Neural crest cell (in vitro differentiated cells): ENCODE results near the gene LNP1. TPM values are rescaled to one million over a fixed set of nuclear protein-coding genes. Genes with fewer than 3 reads are reported as not detected.

ENCODE experiments used
- DNase-seq: peaks from one replicate; pipeline ENCODE4 v3.0.0; 2021; ENCODE audit warnings: low read depth, mixed read lengths, low spot score
- H3K27ac Mint-ChIP-seq: one replicate; pipeline ENCODE4 v1.8.0; 2021; ENCODE audit warnings: mild to moderate bottlenecking, mixed read lengths; ENCODE audit not compliant: unreplicated experiment
- H3K27me3 Mint-ChIP-seq: 2 replicates; pipeline ENCODE4 v1.8.0; 2021; ENCODE audit warnings: low read depth, mild to moderate bottlenecking, mixed read lengths
- H3K36me3 Mint-ChIP-seq: 2 replicates; pipeline ENCODE4 v1.8.0; 2021; ENCODE audit warnings: low read depth, mild to moderate bottlenecking, mixed read lengths
- H3K4me1 Mint-ChIP-seq: 2 replicates; pipeline ENCODE4 v1.8.0; 2021; ENCODE audit warnings: mixed read lengths
- H3K4me3 Mint-ChIP-seq: one replicate; pipeline ENCODE4 v1.8.0; 2021; ENCODE audit warnings: mild to moderate bottlenecking, mixed read lengths
- H3K9me3 Mint-ChIP-seq: 2 replicates; pipeline ENCODE4 v1.8.0; 2021; ENCODE audit warnings: mixed read lengths
- total RNA-seq: library from RNA; stranded (reverse); gene quantifications from 2 replicates; pipeline ENCODE4 v1.2.1, GENCODE V29; 2021
- TF ChIP-seq, protein P1 (sequence below): fragments of 200-600 bp; sonication (generic); conservative IDR thresholded peaks from 2 replicates; pipeline ENCODE4 v1.5.0; 2021; ENCODE audit warnings: antibody characterized with exemption, mild to moderate bottlenecking

The LNP1 gene
- total RNA-seq, 1 donor from 2014 or later = 6.9 TPM

DNA sequence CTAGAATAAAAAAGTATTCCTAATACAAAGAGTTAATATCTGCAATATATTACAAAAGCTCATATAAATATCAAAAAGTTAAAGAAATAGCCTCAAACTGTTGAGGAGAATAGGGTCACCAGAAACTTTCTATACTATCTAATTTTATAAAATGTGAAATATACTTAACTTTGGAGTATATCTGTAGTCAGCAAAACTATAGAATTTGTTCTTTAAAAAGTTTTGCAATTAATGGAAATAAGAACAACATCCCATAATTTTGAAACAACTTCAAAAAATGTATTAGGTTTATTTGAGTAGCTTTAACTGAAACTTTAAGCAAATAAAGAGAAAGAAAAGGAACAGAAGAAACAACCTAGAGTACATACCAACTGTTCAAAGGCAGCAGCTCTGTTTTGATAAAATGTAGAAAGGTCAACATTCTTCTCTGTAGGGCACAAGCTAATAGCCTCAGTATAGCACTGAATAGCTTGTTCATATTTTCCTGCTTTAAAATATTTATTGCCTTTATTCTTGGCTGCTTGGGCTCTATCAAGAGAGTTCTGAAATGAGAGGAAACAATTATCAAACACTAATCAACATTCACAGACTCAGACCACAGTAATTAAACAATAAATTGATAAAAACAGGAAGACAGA lies 14.8 kb upstream of the LNP1 start:
- H3K4me3 Mint-ChIP-seq = no peak overlapping the region
- H3K9me3 Mint-ChIP-seq = peaks cover 3% of the 10 kb centered on the region
- H3K27ac Mint-ChIP-seq = no peak overlapping the region
- DNase-seq = no peak
- H3K36me3 Mint-ChIP-seq = peaks cover 19% of the 10 kb centered on the region
- TF ChIP-seq, protein P1, sequence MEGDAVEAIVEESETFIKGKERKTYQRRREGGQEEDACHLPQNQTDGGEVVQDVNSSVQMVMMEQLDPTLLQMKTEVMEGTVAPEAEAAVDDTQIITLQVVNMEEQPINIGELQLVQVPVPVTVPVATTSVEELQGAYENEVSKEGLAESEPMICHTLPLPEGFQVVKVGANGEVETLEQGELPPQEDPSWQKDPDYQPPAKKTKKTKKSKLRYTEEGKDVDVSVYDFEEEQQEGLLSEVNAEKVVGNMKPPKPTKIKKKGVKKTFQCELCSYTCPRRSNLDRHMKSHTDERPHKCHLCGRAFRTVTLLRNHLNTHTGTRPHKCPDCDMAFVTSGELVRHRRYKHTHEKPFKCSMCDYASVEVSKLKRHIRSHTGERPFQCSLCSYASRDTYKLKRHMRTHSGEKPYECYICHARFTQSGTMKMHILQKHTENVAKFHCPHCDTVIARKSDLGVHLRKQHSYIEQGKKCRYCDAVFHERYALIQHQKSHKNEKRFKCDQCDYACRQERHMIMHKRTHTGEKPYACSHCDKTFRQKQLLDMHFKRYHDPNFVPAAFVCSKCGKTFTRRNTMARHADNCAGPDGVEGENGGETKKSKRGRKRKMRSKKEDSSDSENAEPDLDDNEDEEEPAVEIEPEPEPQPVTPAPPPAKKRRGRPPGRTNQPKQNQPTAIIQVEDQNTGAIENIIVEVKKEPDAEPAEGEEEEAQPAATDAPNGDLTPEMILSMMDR = no peak
- H3K27me3 Mint-ChIP-seq = no peaks in the 10 kb centered on the region
- peaks cover 4% of the 10 kb centered on the region for H3K4me1 Mint-ChIP-seq

DNA sequence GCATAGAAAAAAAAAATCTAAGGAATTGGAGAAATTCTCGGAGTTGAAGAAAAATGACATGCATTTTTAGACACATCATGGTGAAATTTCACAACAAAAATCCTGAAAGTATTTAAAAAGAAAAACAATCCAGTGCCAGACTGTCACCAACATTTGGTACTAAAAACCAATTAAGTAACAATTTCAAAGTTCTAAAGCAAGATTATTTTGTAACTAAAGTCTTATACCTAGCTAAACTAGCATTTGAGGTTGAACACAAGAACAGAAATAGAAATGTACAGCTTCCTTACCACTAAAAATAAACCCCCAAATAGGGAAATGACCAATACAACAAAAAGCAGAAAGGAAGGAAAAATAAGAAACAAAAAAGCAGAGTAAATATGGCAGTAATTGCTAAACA lies 12.3 kb upstream of the LNP1 start:
- TF ChIP-seq, protein P1 = no peak
- peaks cover 4% of the 10 kb centered on the region for H3K4me1 Mint-ChIP-seq

DNA sequence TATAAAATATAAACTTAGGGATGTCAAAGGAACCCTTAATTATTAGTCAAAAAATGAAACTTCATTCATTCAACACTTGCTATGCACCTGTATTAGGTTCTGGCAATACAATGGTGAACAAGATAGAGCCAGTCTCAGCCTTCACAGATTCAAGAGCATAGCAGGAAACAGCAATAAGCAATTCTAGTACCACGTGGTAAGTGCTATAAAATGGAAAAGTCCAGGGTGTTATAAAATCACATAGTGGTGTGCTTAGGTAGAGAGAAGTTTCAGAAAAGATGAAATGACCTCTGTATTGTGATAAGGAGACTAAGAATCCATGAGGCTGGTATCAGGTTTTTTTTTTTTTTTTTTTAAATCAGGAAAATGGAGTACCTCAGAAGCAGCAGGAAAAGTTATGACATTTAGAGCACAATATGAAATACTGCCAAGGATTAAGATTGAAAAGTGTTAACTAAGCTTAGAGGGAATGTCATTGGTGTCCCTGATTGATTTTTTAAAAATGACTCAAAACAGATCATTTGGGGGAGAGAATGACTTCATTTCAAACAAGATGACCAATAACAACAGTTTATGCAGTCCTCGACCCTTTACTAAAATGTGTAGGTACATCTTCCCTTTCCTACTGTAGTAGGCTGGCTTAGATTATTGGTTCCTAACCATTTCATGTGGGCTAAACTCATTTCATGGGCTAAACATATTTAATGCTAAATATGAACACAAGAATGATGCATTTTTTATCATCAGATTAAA lies 5.5 kb upstream of the LNP1 start:
- H3K27ac Mint-ChIP-seq = no peak overlapping the region
- H3K27me3 Mint-ChIP-seq = no peaks in the 10 kb centered on the region
- H3K4me1 Mint-ChIP-seq = peaks cover 22% of the 10 kb centered on the region
- H3K9me3 Mint-ChIP-seq = no peaks in the 10 kb centered on the region
- no peaks in the 10 kb centered on the region for H3K36me3 Mint-ChIP-seq
- no peak for DNase-seq
- peak overlapping the region; percentile 23 for H3K4me3 Mint-ChIP-seq
- TF ChIP-seq, protein P1 = no peak

More for the DNA sequence above, 12.3 kb upstream of the LNP1 start:
- no peak for DNase-seq
- no peak overlapping the region for H3K4me3 Mint-ChIP-seq
- peaks cover 18% of the 10 kb centered on the region for H3K36me3 Mint-ChIP-seq
- H3K9me3 Mint-ChIP-seq = peaks cover 3% of the 10 kb centered on the region
- no peaks in the 10 kb centered on the region for H3K27me3 Mint-ChIP-seq
- H3K27ac Mint-ChIP-seq = no peak overlapping the region

DNA sequence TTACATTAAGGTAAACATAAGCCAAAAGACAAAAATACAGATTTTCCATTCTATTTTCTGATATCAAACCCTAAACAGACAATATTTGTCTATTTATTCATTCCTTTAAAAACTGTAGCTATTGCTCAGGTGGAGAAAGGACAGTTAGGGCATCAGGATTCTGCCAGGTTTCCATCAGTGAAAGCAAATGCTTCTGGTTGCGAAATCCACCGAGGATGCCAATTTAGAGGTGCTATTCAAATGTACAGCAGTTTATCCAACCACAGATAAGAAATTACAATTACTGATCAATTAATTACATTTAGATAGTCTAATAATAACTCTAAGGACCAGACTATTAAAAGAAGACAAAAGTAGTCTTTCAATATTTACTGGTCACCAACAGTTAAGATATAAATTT lies 4.4 kb upstream of the LNP1 start:
- H3K4me1 Mint-ChIP-seq = peaks cover 29% of the 10 kb centered on the region
- H3K9me3 Mint-ChIP-seq = no peaks in the 10 kb centered on the region
- no peaks in the 10 kb centered on the region for H3K36me3 Mint-ChIP-seq
- H3K4me3 Mint-ChIP-seq = peak overlapping the region; percentile 61
- TF ChIP-seq, protein P1 = no peak
- H3K27me3 Mint-ChIP-seq = no peaks in the 10 kb centered on the region
- DNase-seq = no peak
- no peak overlapping the region for H3K27ac Mint-ChIP-seq

DNA sequence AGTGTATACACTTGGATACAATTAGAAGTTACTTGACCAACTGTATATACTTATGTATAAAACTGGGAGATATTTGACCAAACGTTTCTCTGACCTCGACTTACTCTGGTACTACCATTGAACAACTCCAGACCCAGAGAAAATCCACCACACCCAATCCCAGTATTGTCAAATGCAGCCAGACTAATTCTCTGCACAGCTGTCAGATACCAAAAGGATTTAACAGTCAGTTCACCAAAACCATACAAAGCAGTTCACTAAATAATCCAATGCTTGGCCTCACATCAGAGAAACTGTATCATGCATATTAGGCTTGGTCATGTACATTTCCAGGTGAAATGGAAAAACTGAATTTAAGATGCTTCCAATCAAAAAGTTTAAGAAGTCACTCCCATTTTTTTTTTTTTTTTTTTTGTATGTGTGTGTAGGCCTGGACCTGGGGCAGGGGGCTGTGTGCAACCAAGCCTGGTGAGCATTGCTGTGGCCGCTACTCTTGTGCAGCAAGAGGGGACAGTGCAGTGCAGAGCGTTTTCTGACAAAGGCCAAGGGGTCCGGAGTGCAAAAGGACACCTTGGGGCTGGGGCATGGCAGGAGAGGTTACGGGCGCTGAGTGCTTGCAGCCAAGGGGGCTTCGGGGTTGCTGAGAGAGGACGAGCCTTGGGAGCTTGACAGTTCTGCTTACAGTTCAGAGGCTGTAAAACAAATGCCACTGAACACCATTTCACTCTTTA lies 1.8 kb upstream of the LNP1 start:
- no peak overlapping the region for H3K27ac Mint-ChIP-seq
- H3K36me3 Mint-ChIP-seq = no peaks in the 10 kb centered on the region
- peak overlapping the region; percentile 96 for H3K4me3 Mint-ChIP-seq
- peaks cover 46% of the 10 kb centered on the region for H3K4me1 Mint-ChIP-seq
- no peaks in the 10 kb centered on the region for H3K9me3 Mint-ChIP-seq
- no peaks in the 10 kb centered on the region for H3K27me3 Mint-ChIP-seq
- TF ChIP-seq, protein P1 = no peak
- DNase-seq = no peak
